CD14-positive monocyte (primary cell): ENCODE results near the gene UGT1A9. TPM values are rescaled to one million over a fixed set of nuclear protein-coding genes. Genes with fewer than 3 reads are reported as not detected.

Source experiments
- DNase-seq, 3 donors: peaks; one replicate each; pipeline ENCODE4 v3.0.0-alpha.2; 2011 to 2022
- H2AFZ ChIP-seq: 2 replicates; pipeline ENCODE4 v1.6.0; 2012; ENCODE audit warnings: mild to moderate bottlenecking, low read depth, low read length, inconsistent platforms; ENCODE audit not compliant: insufficient read depth, poor library complexity, severe bottlenecking
- H3K27ac ChIP-seq, 2 donors: 1 replicate in 1 of 2; 2 replicates in 1 of 2; pipeline ENCODE4 v1.5.1; 2012 to 2013; ENCODE audit warnings: low read length in 2 of 2, control low read depth in 1 of 2, inconsistent platforms in 1 of 2, low read depth in 1 of 2, mild to moderate bottlenecking in 1 of 2
- H3K27me3 ChIP-seq, 2 donors: one replicate each; pipeline versions ENCODE4 v1.6.0 to v1.6.1; 2011 to 2013; ENCODE audit warnings: low read length in 2 of 2; ENCODE audit not compliant: control insufficient read depth in 2 of 2, insufficient read depth in 2 of 2
- H3K36me3 ChIP-seq, 2 donors: replicated peaks in 1 of 2; 1 replicate in 1 of 2; 2 replicates in 1 of 2; pipeline versions ENCODE4 v1.5.1 to v1.6.1; 2012 to 2013; ENCODE audit warnings: low read length in 2 of 2, control low read depth in 1 of 2, inconsistent platforms in 1 of 2, mild to moderate bottlenecking in 1 of 2; ENCODE audit not compliant: insufficient read depth in 2 of 2, control insufficient read depth in 1 of 2
- H3K4me1 ChIP-seq, 2 donors: 1 replicate in 1 of 2; 2 replicates in 1 of 2; pipeline versions ENCODE4 v1.5.1 to v1.6.1; 2012 to 2013; ENCODE audit warnings: low read length in 2 of 2, control low read depth in 1 of 2, inconsistent platforms in 1 of 2, mild to moderate bottlenecking in 1 of 2, moderate library complexity in 1 of 2; ENCODE audit not compliant: insufficient read depth in 2 of 2, control insufficient read depth in 1 of 2
- H3K4me2 ChIP-seq: replicated peaks from 2 replicates; pipeline ENCODE3; 2012; ENCODE audit warnings: low read length, moderate library complexity, mild to moderate bottlenecking; ENCODE audit not compliant: poor library complexity, severe bottlenecking; ENCODE audit errors: extremely low read depth
- H3K4me3 ChIP-seq, 3 experiments: fragments of 200-600 bp in 1 of 3; sonication (generic) in 1 of 3; replicated peaks in 1 of 3; 1 replicate in 2 of 3; 2 replicates in 1 of 3; pipeline ENCODE4 v1.5.1; 2011 to 2013; ENCODE audit warnings: low read length in 3 of 3, mild to moderate bottlenecking in 3 of 3, control low read depth in 2 of 3, low read depth in 2 of 3, inconsistent platforms in 1 of 3, moderate library complexity in 1 of 3
- H3K79me2 ChIP-seq: 2 replicates; pipeline ENCODE4 v1.6.0; 2012; ENCODE audit warnings: mild to moderate bottlenecking, control low read depth, inconsistent platforms, low read length, moderate library complexity; ENCODE audit not compliant: insufficient read depth
- H3K9ac ChIP-seq: 2 replicates; pipeline ENCODE4 v1.6.0; 2017; ENCODE audit warnings: low read length, mild to moderate bottlenecking; ENCODE audit not compliant: insufficient read depth, poor library complexity, severe bottlenecking
- H3K9me3 ChIP-seq, 2 donors: replicated peaks in 1 of 2; 1 replicate in 1 of 2; 2 replicates in 1 of 2; pipeline versions ENCODE4 v1.5.1 to v1.6.1; 2012 to 2013; ENCODE audit warnings: low read length in 2 of 2, control low read depth in 1 of 2; ENCODE audit not compliant: control insufficient read depth in 1 of 2, insufficient read depth in 1 of 2
- H4K20me1 ChIP-seq: 2 replicates; pipeline ENCODE4 v1.6.0; 2012; ENCODE audit warnings: mild to moderate bottlenecking, low read length, control low read depth, moderate library complexity; ENCODE audit not compliant: insufficient read depth
- H3K27ac Mint-ChIP-seq, 7 donors: one replicate each; pipeline ENCODE4 v1.8.0; 2020; ENCODE audit warnings: mild to moderate bottlenecking in 7 of 7, mixed read lengths in 7 of 7, moderate library complexity in 6 of 7, inconsistent platforms in 2 of 7
- H3K27me3 Mint-ChIP-seq, 3 donors: one replicate each; pipeline ENCODE4 v1.8.0; 2021 to 2022; ENCODE audit warnings: low read depth in 3 of 3, mild to moderate bottlenecking in 3 of 3, mixed read lengths in 3 of 3, moderate library complexity in 3 of 3, inconsistent platforms in 1 of 3
- H3K36me3 Mint-ChIP-seq, 2 donors: one replicate each; pipeline ENCODE4 v1.8.0; 2020; ENCODE audit warnings: mixed read lengths in 2 of 2, inconsistent platforms in 1 of 2, mild to moderate bottlenecking in 1 of 2
- H3K4me1 Mint-ChIP-seq: one replicate; pipeline ENCODE4 v1.8.0; 2020; ENCODE audit warnings: mild to moderate bottlenecking, mixed read lengths
- H3K4me3 Mint-ChIP-seq, 2 donors: one replicate each; pipeline ENCODE4 v1.8.0; 2020; ENCODE audit warnings: mild to moderate bottlenecking in 2 of 2, mixed read lengths in 2 of 2, moderate library complexity in 1 of 2
- H3K9me3 Mint-ChIP-seq, 7 donors: one replicate each; pipeline ENCODE4 v1.8.0; 2020 to 2022; ENCODE audit warnings: mixed read lengths in 7 of 7, mild to moderate bottlenecking in 6 of 7, moderate library complexity in 6 of 7, inconsistent platforms in 2 of 7
- WGBS: methylation state at CpG from one replicate; pipeline ENCODE4 v1.1.5; 2013; ENCODE audit warnings: missing lambda C conversion rate; ENCODE audit not compliant: insufficient coverage; 5-methylcytosine and 5-hydroxymethylcytosine counted together
- intact Hi-C, 2 donors: fragments of 100-400 bp; cut with micrococcal nuclease; formaldehyde crosslinking; loops; one replicate each; pipeline versions ENCODE4 v1.15.0 to v1.15.1; 2023
- polyA plus RNA-seq, 3 donors: library from polyadenylated mRNA; depleted of rRNA in 1 of 3; unstranded in 2 of 3; stranded (reverse) in 1 of 3; fragments of 300-500 nt in 2 of 3; fragments of >200 nt in 1 of 3; fragmentation: Illumina TruSeq in 2 of 3; gene quantifications; 1 replicate in 2 of 3; 2 replicates in 1 of 3; pipeline ENCODE4 v1.2.3, GENCODE V29; 2012 to 2021
- TF ChIP-seq, protein P1 (sequence below): fragments of 200-600 bp; IDR thresholded peaks from one replicate; pipeline ENCODE4 v1.8.0; 2022; ENCODE audit warnings: antibody characterized with exemption, mild to moderate bottlenecking

UGT1A9 gene
- polyA plus RNA-seq, 3 donors, result not detected

DNA sequence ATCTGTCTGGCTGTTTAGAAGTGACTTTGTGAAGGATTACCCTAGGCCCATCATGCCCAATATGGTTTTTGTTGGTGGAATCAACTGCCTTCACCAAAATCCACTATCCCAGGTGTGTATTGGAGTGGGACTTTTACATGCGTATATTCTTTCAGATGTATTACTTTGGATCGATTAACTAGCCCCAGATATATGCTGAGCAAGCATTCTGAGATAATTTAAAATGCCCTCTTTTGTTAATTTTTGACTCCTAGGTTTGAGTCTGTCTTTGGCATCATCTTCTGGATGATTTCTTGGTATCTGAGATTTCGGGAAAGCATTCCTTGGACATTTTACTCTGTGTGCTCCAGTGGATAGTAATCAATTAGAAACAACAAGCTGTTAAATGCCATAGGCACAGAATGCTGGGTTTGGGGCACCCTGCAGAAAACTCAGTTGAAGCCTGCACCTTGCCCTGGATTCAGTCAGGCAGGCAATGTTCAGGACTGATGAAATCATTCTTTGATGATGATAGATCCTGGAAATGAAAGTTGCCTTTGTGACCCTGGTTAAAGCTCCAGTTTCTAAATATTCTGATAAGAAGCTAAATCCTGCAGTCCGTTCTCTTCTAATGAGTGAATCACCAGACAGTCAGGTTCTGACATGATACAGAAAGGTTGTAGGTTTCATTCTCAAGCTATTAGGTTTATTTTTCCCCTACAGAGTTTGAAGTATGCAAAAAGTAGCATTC is 89.5 kb downstream of the UGT1A9 start:
- Mint-ChIP-seq H3K4me1 (no peaks in the 10 kb centered on the region), H3K9me3 (peaks cover 0 to 4% (median 0%) of the 10 kb centered on the region in 7 donors), H3K27me3 (peaks cover 2 to 4% (median 2%) of the 10 kb centered on the region in 3 donors), H3K27ac (no peak overlapping the region), H3K36me3 (no peaks in the 10 kb centered on the region), H3K4me3 (no peak overlapping the region)
- Histone ChIP-seq H3K9ac (no peak overlapping the region), H3K4me1 (no peaks in the 10 kb centered on the region), H3K79me2 (no peaks in the 10 kb centered on the region), H4K20me1 (no peaks in the 10 kb centered on the region), H3K4me3 (no peak overlapping the region), H3K4me2 (no peak overlapping the region), H3K9me3 (no peaks in the 10 kb centered on the region), H3K27me3 (no peaks in the 10 kb centered on the region), H3K36me3 (no peaks in the 10 kb centered on the region), H2AFZ (no peak overlapping the region), H3K27ac (no peak overlapping the region)
- intact Hi-C loops, result no loop called here
- no peak for DNase-seq
- TF ChIP-seq, protein P1, sequence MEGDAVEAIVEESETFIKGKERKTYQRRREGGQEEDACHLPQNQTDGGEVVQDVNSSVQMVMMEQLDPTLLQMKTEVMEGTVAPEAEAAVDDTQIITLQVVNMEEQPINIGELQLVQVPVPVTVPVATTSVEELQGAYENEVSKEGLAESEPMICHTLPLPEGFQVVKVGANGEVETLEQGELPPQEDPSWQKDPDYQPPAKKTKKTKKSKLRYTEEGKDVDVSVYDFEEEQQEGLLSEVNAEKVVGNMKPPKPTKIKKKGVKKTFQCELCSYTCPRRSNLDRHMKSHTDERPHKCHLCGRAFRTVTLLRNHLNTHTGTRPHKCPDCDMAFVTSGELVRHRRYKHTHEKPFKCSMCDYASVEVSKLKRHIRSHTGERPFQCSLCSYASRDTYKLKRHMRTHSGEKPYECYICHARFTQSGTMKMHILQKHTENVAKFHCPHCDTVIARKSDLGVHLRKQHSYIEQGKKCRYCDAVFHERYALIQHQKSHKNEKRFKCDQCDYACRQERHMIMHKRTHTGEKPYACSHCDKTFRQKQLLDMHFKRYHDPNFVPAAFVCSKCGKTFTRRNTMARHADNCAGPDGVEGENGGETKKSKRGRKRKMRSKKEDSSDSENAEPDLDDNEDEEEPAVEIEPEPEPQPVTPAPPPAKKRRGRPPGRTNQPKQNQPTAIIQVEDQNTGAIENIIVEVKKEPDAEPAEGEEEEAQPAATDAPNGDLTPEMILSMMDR, result no peak
- 100% methylated on average over 1 of the region's 4 CpGs for WGBS

DNA sequence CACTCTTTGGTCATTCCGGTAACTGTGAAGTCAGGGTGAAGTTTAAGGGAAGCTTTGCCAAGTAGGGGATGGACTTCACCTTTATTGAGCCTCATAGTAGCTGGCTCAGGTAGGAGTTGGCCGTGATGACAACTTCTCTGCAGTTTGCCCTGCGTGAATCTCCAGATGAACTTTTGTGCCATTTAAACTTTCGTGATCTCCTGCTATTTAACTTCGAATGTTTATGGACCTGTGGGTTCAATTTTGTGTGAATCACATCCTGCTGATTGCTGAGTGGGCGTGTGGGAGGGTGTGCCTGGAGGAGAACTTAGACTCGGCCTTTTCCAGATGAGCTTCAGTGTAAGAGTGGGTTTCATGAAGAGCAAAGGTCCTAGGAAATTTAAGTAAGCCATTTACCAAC is 92.6 kb downstream of the UGT1A9 start:
- Histone ChIP-seq H3K9me3 (no peaks in the 10 kb centered on the region), H3K9ac (no peak overlapping the region), H3K36me3 (no peaks in the 10 kb centered on the region), H3K27me3 (no peaks in the 10 kb centered on the region), H2AFZ (no peak overlapping the region), H3K79me2 (no peaks in the 10 kb centered on the region), H4K20me1 (no peaks in the 10 kb centered on the region), H3K27ac (no peak overlapping the region), H3K4me1 (no peaks in the 10 kb centered on the region), H3K4me3 (no peak overlapping the region), H3K4me2 (no peak overlapping the region)
- Mint-ChIP-seq H3K27me3 (peaks cover 2 to 6% (median 4%) of the 10 kb centered on the region in 3 donors), H3K27ac (no peak overlapping the region), H3K9me3 (peaks cover 0 to 4% (median 0%) of the 10 kb centered on the region in 7 donors), H3K4me1 (no peaks in the 10 kb centered on the region), H3K4me3 (no peak overlapping the region), H3K36me3 (no peaks in the 10 kb centered on the region)
- 92% methylated on average over 7 of the region's 7 CpGs for WGBS
- intact Hi-C loops, result no loop called here
- TF ChIP-seq, protein P1, result no peak
- no peak for DNase-seq
